Activated CD8-positive, alpha-beta memory T cell treated with anti-CD3 and anti-CD28 coated beads, Interleukin-2, amount 10 ng/mL, durations not matched to agents 7 days and 5 days (primary cell): Measurements from ENCODE around the gene CES1. TPM values are rescaled to one million over a fixed set of nuclear protein-coding genes. Genes with fewer than 3 reads are reported as not detected.
"Not testable (repeated sequence)": the region's sequence is repeated elsewhere in the genome, so short reads cannot be mapped to it uniquely, and the experiment has no call there.

Experiments
- ATAC-seq: fragments of 150-1000 bp; cut with Tn5 transposase; one replicate; pipeline ENCODE4 v1.10.0; 2021; ENCODE audit warnings: moderate library complexity
- CTCF ChIA-PET: fragments of 350-600 bp; sonication (Branson Sonifier 250); formaldehyde crosslinking; loops from one replicate; lab custom pipeline; 2021; ENCODE audit warnings: antibody characterized with exemption; lab: Charles Lee
- DNase-seq: peaks from one replicate; pipeline ENCODE4 v3.0.0-alpha.2; 2020
- H3K27ac Mint-ChIP-seq: one replicate; pipeline ENCODE4 v1.8.0; 2021; ENCODE audit warnings: mild to moderate bottlenecking, mixed read lengths
- H3K27me3 Mint-ChIP-seq: one replicate; pipeline ENCODE4 v1.8.0; 2021; ENCODE audit warnings: mixed read lengths
- H3K36me3 Mint-ChIP-seq: one replicate; pipeline ENCODE4 v1.8.0; 2021; ENCODE audit warnings: mild to moderate bottlenecking, mixed read lengths
- H3K4me1 Mint-ChIP-seq: one replicate; pipeline ENCODE4 v1.8.0; 2021; ENCODE audit warnings: mixed read lengths
- H3K4me3 Mint-ChIP-seq: one replicate; pipeline ENCODE4 v1.8.0; 2021; ENCODE audit warnings: mild to moderate bottlenecking, moderate library complexity, mixed read lengths
- H3K9me3 Mint-ChIP-seq: one replicate; pipeline ENCODE4 v1.8.0; 2022; ENCODE audit warnings: low read depth, mixed read lengths
- total RNA-seq, 2 experiments: library from RNA; stranded (reverse); gene quantifications; one replicate each; pipeline ENCODE4 v1.2.3, GENCODE V29; 2021

Gene CES1
- total RNA-seq, 2 experiments from 2014 or later, result 0.49 to 2.2 TPM

DNA sequence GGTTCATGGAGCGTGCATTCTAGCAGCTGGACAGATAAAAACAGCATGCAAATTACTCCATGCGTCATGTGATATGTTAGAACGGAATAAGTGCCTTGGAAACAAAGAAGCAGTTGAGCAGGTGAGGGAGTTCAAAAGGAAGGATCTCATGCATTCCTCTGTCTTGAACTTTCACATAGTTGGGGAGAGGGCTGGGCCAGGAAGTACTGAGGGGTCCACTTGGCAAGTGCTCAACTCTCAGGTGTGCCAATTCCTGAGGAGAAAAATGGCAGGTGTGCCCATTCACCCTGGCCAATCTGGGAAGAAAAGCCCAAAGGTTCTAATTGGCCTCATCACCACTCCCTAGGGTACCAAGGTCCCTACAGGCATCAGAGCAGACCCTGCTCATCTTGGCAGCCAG lies 67.7 kb downstream of the CES1 start:
- Mint-ChIP-seq H3K9me3 (no peaks in the 10 kb centered on the region), H3K27me3 (peaks cover 5% of the 10 kb centered on the region), H3K4me1 (no peaks in the 10 kb centered on the region), H3K27ac (no peak overlapping the region), H3K4me3 (no peak overlapping the region), H3K36me3 (no peaks in the 10 kb centered on the region)
- ATAC-seq, result no peak
- no peak for DNase-seq
- CTCF ChIA-PET, result no interaction called here

GRCh38 chr16:55760310-55761001 lies 72.4 kb downstream of the CES1 start:
- no peaks in the 10 kb centered on the region for H3K4me1 Mint-ChIP-seq
- no peaks in the 10 kb centered on the region for H3K36me3 Mint-ChIP-seq
- no peak overlapping the region for H3K4me3 Mint-ChIP-seq
- no peak overlapping the region for H3K27ac Mint-ChIP-seq
- no peak for ATAC-seq
- CTCF ChIA-PET, result no interaction called here
- H3K9me3 Mint-ChIP-seq, result no peaks in the 10 kb centered on the region
- DNase-seq, result no peak
- peaks cover 15% of the 10 kb centered on the region for H3K27me3 Mint-ChIP-seq

- H3K27me3 Mint-ChIP-seq, result peaks cover 15% of the 10 kb centered on the region
- H3K4me1 Mint-ChIP-seq, H3K36me3 Mint-ChIP-seq, DNase-seq, ATAC-seq, CTCF ChIA-PET, H3K4me3 Mint-ChIP-seq, H3K9me3 Mint-ChIP-seq, H3K27ac Mint-ChIP-seq: not testable (repeated sequence)
Measured at GRCh38 chr16:55759965-55760309, 73.0 kb downstream of the CES1 start.

GRCh38 chr16:55757595-55758527 lies 75.0 kb downstream of the CES1 start:
- H3K9me3 Mint-ChIP-seq, result peaks cover 12% of the 10 kb centered on the region
- peaks cover 15% of the 10 kb centered on the region for H3K27me3 Mint-ChIP-seq
- peaks cover 17% of the 10 kb centered on the region for H3K4me1 Mint-ChIP-seq
- ATAC-seq, CTCF ChIA-PET, H3K27ac Mint-ChIP-seq, DNase-seq, H3K4me3 Mint-ChIP-seq: not testable (repeated sequence)
- peaks cover 15% of the 10 kb centered on the region for H3K36me3 Mint-ChIP-seq

GRCh38 chr16:55756963-55757362 lies 75.9 kb downstream of the CES1 start:
- CTCF ChIA-PET, result no interaction called here
- DNase-seq (no peak), ATAC-seq (no peak)
- Mint-ChIP-seq H3K36me3 (peaks cover 22% of the 10 kb centered on the region), H3K9me3 (peaks cover 18% of the 10 kb centered on the region), H3K27me3 (peaks cover 15% of the 10 kb centered on the region), H3K27ac (no peak overlapping the region), H3K4me1 (peaks cover 25% of the 10 kb centered on the region), H3K4me3 (no peak overlapping the region)

DNA sequence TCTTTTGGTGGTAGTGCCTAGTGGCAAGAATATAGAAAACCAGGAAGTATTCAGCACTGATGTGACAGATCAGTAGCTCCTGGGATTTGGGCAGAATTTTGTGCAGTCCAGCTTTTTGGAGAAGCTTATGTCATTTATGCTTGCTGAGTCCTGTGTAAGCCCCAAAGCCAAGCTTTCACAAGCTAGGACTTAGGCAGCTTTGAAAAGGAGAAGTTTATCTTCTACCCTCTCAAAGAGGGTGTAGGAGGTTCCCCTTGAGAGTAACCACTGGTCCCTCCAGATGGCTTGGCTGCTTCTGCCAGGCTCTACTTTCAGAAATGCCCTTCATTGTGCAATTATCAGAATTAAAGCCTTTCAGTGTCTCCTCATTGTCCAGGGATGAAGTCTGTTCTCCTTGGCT lies 78.8 kb downstream of the CES1 start:
- ATAC-seq (no peak), DNase-seq (no peak)
- H3K4me1 Mint-ChIP-seq, result peaks cover 25% of the 10 kb centered on the region
- H3K36me3 Mint-ChIP-seq, result peaks cover 25% of the 10 kb centered on the region
- peaks cover 7% of the 10 kb centered on the region for H3K27me3 Mint-ChIP-seq
- CTCF ChIA-PET, result no interaction called here
- H3K4me3 Mint-ChIP-seq, result no peak overlapping the region
- peak overlapping the region; percentile 98 for H3K27ac Mint-ChIP-seq
- H3K9me3 Mint-ChIP-seq, result peaks cover 18% of the 10 kb centered on the region

DNA sequence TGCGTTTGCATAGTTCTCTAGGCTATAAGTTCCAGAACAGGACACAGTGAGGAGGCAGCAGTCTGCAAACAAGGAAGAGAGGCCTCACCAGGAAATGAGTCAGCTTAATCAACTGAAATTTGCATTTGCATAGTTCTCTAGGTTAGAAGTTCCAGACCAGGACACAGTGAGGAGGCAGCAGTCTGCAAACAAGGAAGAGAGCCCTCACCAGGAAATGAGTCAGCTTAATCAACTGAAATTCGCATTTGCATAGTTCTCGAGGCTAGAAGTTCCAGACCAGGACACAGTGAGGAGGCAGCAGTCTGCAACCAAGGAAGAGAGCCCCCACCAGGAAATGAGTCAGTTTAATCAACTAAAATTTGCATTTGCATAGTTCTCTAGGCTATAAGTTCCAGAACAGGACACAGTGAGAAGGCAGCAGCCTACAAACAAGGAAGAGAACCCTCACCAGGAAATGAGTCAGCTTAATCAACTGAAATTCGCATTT lies 79.7 kb downstream of the CES1 start:
- not testable (repeated sequence) for ATAC-seq, H3K27me3 Mint-ChIP-seq
- peak overlapping the region; percentile 23 for H3K4me3 Mint-ChIP-seq
- CTCF ChIA-PET, result interaction anchor here (1.4 kb wide), 1 partner anchor 288 kb away, joined by 7 read pairs; no protein-coding TSS in a partner anchor
- H3K36me3 Mint-ChIP-seq, result peaks cover 25% of the 10 kb centered on the region
- H3K9me3 Mint-ChIP-seq, result peaks cover 18% of the 10 kb centered on the region
- peaks cover 25% of the 10 kb centered on the region for H3K4me1 Mint-ChIP-seq
- DNase-seq, result peak; percentile 59
- peak overlapping the region; percentile 98 for H3K27ac Mint-ChIP-seq

Other genes with a start within 250 kb of the CES1 start
- gene SLC6A2, start 177.1 kb downstream of the CES1 start, total RNA-seq, result not detected
- not detected for gene CES5A, start 42.3 kb upstream of the CES1 start, total RNA-seq